DOHH2 (cell line): ENCODE measurements around the gene SKAP2.
A peak's percentile ranks its signal among the peaks of the same experiment; 100 is the strongest.

ENCODE experiments used
- H3F3A ChIP-seq: fragments of 200-600 bp; sonication (generic), shearing (Covaris generic); 2 replicates; pipeline ENCODE4 v1.6.0; 2016; ENCODE audit warnings: antibody characterized with exemption, mild to moderate bottlenecking; ENCODE audit not compliant: control insufficient read depth, insufficient read depth
- H3K27ac ChIP-seq: fragments of 200-600 bp; sonication (generic); 2 replicates; pipeline ENCODE4 v1.5.1; 2014; ENCODE audit warnings: low read depth, mild to moderate bottlenecking, low read length, moderate library complexity
- H3K27me3 ChIP-seq: fragments of 200-600 bp; sonication (generic); 2 replicates; pipeline ENCODE4 v1.6.1; 2014; ENCODE audit warnings: mild to moderate bottlenecking, low read length, mixed read lengths; ENCODE audit not compliant: control insufficient read depth
- H3K36me3 ChIP-seq: fragments of 200-600 bp; sonication (generic); 2 replicates; pipeline ENCODE4 v1.6.1; 2014; ENCODE audit warnings: mild to moderate bottlenecking, low read length, moderate library complexity, mixed read lengths; ENCODE audit not compliant: control insufficient read depth
- H3K4me1 ChIP-seq: fragments of 200-600 bp; sonication (generic); 2 replicates; pipeline ENCODE4 v1.6.1; 2014; ENCODE audit warnings: mild to moderate bottlenecking, low read length, mixed read lengths; ENCODE audit not compliant: control insufficient read depth
- H3K4me2 ChIP-seq: fragments of 200-600 bp; sonication (generic); 2 replicates; pipeline ENCODE4 v1.6.0; 2014; ENCODE audit warnings: mild to moderate bottlenecking, low read length, moderate library complexity
- H3K4me3 ChIP-seq: fragments of 200-600 bp; sonication (generic); 2 replicates; pipeline ENCODE4 v1.5.1; 2014; ENCODE audit warnings: mild to moderate bottlenecking, low read length, mixed read lengths
- H3K79me2 ChIP-seq: fragments of 200-600 bp; sonication (generic); 2 replicates; pipeline ENCODE4 v1.6.1; 2014; ENCODE audit warnings: mild to moderate bottlenecking, low read length, mixed read lengths; ENCODE audit not compliant: control insufficient read depth
- H3K9me2 ChIP-seq: fragments of 200-600 bp; sonication (generic); replicated peaks from 2 replicates; pipeline ENCODE4 v1.6.1; 2014; ENCODE audit warnings: mild to moderate bottlenecking, low read length, mixed read lengths; ENCODE audit not compliant: control insufficient read depth
- H3K9me3 ChIP-seq: fragments of 200-600 bp; sonication (generic); 2 replicates; pipeline ENCODE4 v1.6.1; 2014; ENCODE audit warnings: antibody characterized with exemption, low read length, mixed read lengths; ENCODE audit not compliant: control insufficient read depth, insufficient read depth
- H4K20me1 ChIP-seq: fragments of 200-600 bp; sonication (generic); 2 replicates; pipeline ENCODE4 v1.6.0; 2014; ENCODE audit warnings: low read depth, mild to moderate bottlenecking, antibody characterized with exemption, low read length, moderate library complexity; ENCODE audit not compliant: control insufficient read depth, insufficient read depth
- EZH2phosphoT487 ChIP-seq: fragments of 200-600 bp; sonication (generic); IDR thresholded peaks from 2 replicates; pipeline ENCODE4 v1.6.1; 2017; ENCODE audit warnings: borderline replicate concordance, mild to moderate bottlenecking, antibody characterized with exemption, low read length, moderate library complexity, mixed read lengths
- TF ChIP-seq, protein P1 (sequence below): fragments of 200-600 bp; sonication (generic); IDR thresholded peaks from one replicate; pipeline ENCODE4 v1.5.1; 2014; ENCODE audit warnings: antibody characterized with exemption, mild to moderate bottlenecking, low read depth, low read length; ENCODE audit not compliant: poor library complexity, severe bottlenecking

The SKAP2 gene

DNA sequence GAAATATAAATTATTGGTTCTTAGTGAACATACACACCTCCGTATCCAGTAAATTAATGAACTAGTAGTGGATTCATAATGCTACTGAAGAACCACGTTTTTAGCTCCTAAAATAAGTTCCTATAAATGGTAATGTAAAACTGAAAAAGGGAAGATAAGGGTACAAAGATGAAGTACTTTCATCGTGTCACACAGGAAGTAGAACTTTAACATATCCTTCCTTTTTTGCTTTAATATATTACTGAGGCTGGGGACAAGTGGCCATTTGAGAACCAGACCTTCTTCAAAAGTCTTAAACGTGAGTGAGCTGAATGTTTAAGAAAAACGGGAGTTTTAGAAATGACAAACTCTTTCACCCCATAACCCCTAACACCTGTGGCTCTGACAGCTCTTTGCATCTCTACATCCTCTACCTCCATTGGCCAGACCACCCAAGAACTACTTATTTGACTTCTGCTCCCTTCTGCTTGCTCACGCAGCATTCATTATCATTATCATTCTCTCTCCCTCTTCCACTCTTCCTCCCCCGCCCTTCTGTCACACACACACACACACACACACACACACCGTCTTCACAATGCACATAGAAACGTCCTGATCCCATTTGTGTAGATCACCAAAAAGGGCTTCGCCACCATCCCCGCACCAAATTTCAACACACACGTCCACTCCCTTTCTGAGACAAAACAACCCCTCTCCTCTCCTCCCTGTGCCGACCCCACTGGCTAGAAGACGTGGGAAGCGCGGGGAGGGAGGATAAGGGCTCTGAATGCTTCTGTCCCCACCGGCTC is 677 bp downstream of the SKAP2 start:
- Histone ChIP-seq H3K27me3 (no peaks in the 10 kb centered on the region), H3K36me3 (peaks cover 4% of the 10 kb centered on the region; the same call in 1 of the 2 replicates), H3K79me2 (peaks cover 50% of the 10 kb centered on the region), H3K27ac (peak overlapping the region; percentile 87), H3K4me2 (peak overlapping the region; percentile 87), H3K4me3 (peak overlapping the region; percentile 91), H3K4me1 (peaks cover 48% of the 10 kb centered on the region), H3K9me3 (no peaks in the 10 kb centered on the region), H4K20me1 (no peaks in the 10 kb centered on the region), H3K9me2 (no peaks in the 10 kb centered on the region), H3F3A (peaks cover 15% of the 10 kb centered on the region)
- TF ChIP-seq EZH2phosphoT487 = no peak
- TF ChIP-seq, protein P1, sequence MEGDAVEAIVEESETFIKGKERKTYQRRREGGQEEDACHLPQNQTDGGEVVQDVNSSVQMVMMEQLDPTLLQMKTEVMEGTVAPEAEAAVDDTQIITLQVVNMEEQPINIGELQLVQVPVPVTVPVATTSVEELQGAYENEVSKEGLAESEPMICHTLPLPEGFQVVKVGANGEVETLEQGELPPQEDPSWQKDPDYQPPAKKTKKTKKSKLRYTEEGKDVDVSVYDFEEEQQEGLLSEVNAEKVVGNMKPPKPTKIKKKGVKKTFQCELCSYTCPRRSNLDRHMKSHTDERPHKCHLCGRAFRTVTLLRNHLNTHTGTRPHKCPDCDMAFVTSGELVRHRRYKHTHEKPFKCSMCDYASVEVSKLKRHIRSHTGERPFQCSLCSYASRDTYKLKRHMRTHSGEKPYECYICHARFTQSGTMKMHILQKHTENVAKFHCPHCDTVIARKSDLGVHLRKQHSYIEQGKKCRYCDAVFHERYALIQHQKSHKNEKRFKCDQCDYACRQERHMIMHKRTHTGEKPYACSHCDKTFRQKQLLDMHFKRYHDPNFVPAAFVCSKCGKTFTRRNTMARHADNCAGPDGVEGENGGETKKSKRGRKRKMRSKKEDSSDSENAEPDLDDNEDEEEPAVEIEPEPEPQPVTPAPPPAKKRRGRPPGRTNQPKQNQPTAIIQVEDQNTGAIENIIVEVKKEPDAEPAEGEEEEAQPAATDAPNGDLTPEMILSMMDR = no peak

DNA sequence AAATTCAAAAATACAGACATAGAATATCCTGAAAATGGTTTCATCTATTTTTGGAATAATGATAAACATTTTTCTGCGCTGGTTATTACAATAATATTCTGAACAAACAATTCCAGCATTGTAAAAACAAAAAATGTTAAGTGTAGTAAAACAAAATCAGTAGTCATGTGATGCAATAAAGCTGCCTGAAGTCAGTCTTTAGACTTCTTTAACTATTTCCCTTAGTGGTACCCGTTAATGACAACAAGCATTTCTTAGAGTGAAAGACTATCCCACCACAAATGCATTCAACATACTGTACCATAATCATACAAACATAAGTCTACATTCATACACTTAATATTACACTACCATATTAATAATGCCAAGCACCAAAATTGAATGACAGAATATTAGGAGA is 1.6 kb downstream of the SKAP2 start:
- H3K4me1 ChIP-seq = peaks cover 57% of the 10 kb centered on the region
- H3K4me2 ChIP-seq = peak overlapping the region; percentile 87
- H3K27me3 ChIP-seq = no peaks in the 10 kb centered on the region
- H3K9me3 ChIP-seq = no peaks in the 10 kb centered on the region
- peak overlapping the region; percentile 91 for H3K4me3 ChIP-seq
- no peaks in the 10 kb centered on the region for H3K9me2 ChIP-seq
- peaks cover 15% of the 10 kb centered on the region for H3F3A ChIP-seq
- H3K79me2 ChIP-seq = peaks cover 59% of the 10 kb centered on the region
- no peaks in the 10 kb centered on the region for H4K20me1 ChIP-seq
- peaks cover 4% of the 10 kb centered on the region; the same call in 1 of the 2 replicates for H3K36me3 ChIP-seq
- TF ChIP-seq, protein P1 = no peak
- TF ChIP-seq EZH2phosphoT487 = no peak
- peak overlapping the region; percentile 87 for H3K27ac ChIP-seq

DNA sequence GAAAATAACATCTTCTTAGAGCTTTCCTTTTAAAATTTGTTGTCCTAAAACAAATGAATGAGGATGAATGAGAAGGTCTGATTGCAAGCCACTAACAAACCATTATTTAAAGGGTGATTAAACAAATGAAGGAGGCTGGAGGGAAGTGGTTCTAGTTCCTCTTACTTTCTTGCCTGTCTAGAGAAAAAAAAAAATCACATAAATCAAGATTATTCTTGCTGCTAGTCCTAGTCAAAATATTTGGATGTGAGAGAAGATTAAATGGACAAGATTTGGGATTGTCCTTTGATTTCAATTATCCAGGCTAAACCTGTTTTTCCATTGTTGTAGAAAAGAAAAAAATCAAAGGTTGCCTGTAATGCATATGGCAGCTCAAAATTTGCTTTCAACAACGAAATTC is 3.3 kb downstream of the SKAP2 start:
- Histone ChIP-seq H3K4me3 (peak overlapping the region; percentile 12), H3K9me2 (no peaks in the 10 kb centered on the region), H3K4me2 (peak overlapping the region; percentile 34), H3K79me2 (peaks cover 73% of the 10 kb centered on the region), H3K36me3 (peaks cover 4% of the 10 kb centered on the region; the same call in 1 of the 2 replicates), H3K9me3 (no peaks in the 10 kb centered on the region), H3K27ac (no peak overlapping the region), H3F3A (peaks cover 15% of the 10 kb centered on the region), H4K20me1 (no peaks in the 10 kb centered on the region), H3K27me3 (no peaks in the 10 kb centered on the region), H3K4me1 (peaks cover 75% of the 10 kb centered on the region)
- TF ChIP-seq, protein P1 = no peak
- TF ChIP-seq EZH2phosphoT487 = no peak
